ENCODE results near the gene AP3S2. TPM values are rescaled to one million over a fixed set of nuclear protein-coding genes. Genes with fewer than 3 reads are reported as not detected.

AP3S2 gene
- polyA plus RNA-seq, 1 donor (not counting 4 experiments of a cell fraction or from before 2014, with no cell fraction given) = 34.6 TPM

DNA sequence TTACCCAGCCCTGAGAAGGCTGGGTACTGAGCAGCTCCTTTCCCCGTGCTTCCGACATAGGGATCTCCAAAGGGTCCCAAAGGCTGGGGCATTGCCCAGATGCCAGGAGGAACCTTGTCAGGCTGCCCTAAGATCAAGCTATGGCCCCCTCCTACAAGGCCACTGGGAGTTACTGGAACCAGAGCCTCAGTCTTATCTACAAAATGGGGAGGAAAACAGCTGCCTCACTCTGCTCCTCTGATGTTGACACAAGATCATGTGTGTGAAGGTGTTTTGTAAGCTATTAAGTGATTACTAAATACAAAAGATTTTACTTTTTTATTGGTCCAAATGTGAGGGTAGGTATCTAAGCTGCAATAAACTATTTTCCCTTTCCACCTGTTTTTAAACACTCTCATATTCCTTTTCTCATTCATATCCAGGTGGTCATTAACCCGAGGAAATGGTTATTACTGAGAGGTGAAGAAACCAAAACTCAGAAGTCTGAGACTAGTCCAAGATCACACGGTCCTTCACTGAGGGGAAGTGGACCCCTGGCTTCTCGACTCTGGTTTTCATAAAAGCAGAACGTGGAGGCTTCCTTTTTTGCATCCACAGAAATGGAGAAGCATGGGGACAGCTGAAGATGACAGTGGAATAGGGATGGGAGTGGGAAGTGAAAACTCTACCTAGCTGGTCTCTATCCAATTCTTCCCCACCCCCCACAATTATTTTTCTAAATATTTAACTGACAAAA is 17.3 kb upstream of the AP3S2 start:
- Histone ChIP-seq H3K27ac (ENCODE audit: control insufficient read depth, insufficient read depth, low read length) (no peak overlapping the region), H3K79me2 (ENCODE audit: control insufficient read depth, insufficient read depth, low read length) (no peaks in the 10 kb centered on the region), H3K9me3 (ENCODE audit: control insufficient read depth, low read depth, low read length) (no peaks in the 10 kb centered on the region), H3K9me1 (ENCODE audit: control insufficient read depth, extremely low read depth, insufficient read depth, low read length) (no peaks in the 10 kb centered on the region), H2AFZ (ENCODE audit: control insufficient read depth, low read length) (no peak overlapping the region), H3K4me3 (ENCODE audit: control insufficient read depth in 2 of 3, extremely low read depth in 1 of 3, insufficient read depth in 2 of 3, low read depth in 1 of 3, low read length in 3 of 3) (no peak overlapping the region), H3K36me3 (ENCODE audit: control insufficient read depth in 2 of 2, extremely low read depth in 1 of 2, insufficient read depth in 2 of 2, low read length in 2 of 2) (peaks cover 3 to 4% of the 10 kb centered on the region in 2 experiments), H3K4me1 (ENCODE audit: control insufficient read depth, extremely low read depth, insufficient read depth, low read length) (peaks cover 5% of the 10 kb centered on the region), H3K4me2 (ENCODE audit: control insufficient read depth, extremely low read depth, insufficient read depth, low read depth, low read length) (no peak overlapping the region), H3K27me3 (ENCODE audit: control insufficient read depth, extremely low read depth, insufficient read depth, low read length) (no peaks in the 10 kb centered on the region), H3K9ac (ENCODE audit: control insufficient read depth, extremely low read depth, insufficient read depth, low read length) (no peak overlapping the region), H4K20me1 (ENCODE audit: control insufficient read depth, extremely low read depth, insufficient read depth, low read length) (no peaks in the 10 kb centered on the region)
- TF ChIP-seq EZH2 (IDR thresholded peaks at IDR 0.05; ENCODE audit: low read length) = no peak
- TF ChIP-seq, protein P1, sequence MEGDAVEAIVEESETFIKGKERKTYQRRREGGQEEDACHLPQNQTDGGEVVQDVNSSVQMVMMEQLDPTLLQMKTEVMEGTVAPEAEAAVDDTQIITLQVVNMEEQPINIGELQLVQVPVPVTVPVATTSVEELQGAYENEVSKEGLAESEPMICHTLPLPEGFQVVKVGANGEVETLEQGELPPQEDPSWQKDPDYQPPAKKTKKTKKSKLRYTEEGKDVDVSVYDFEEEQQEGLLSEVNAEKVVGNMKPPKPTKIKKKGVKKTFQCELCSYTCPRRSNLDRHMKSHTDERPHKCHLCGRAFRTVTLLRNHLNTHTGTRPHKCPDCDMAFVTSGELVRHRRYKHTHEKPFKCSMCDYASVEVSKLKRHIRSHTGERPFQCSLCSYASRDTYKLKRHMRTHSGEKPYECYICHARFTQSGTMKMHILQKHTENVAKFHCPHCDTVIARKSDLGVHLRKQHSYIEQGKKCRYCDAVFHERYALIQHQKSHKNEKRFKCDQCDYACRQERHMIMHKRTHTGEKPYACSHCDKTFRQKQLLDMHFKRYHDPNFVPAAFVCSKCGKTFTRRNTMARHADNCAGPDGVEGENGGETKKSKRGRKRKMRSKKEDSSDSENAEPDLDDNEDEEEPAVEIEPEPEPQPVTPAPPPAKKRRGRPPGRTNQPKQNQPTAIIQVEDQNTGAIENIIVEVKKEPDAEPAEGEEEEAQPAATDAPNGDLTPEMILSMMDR (optimal IDR thresholded peaks at IDR 0.05 in 1 of 3, IDR thresholded peaks at IDR 0.05 in 1 of 3, conservative IDR thresholded peaks at IDR 0.05 in 1 of 3; ENCODE audit: extremely low read depth in 1 of 3, insufficient read depth in 2 of 3, low read length in 3 of 3) = no peak
- DNase-seq (ENCODE audit: low read depth, low spot score) (no peak), FAIRE-seq (no peak)
- dilution Hi-C loops (cut with MboI; ENCODE audit: extremely low pct_ligation_motif_present, low sequenced_read_pairs) = no loop called here

- no peak overlapping the region for H3K9ac ChIP-seq (ENCODE audit: control insufficient read depth, extremely low read depth, insufficient read depth, low read length)
- no peaks in the 10 kb centered on the region for H3K9me3 ChIP-seq (ENCODE audit: control insufficient read depth, low read depth, low read length)
- no peaks in the 10 kb centered on the region for H4K20me1 ChIP-seq (ENCODE audit: control insufficient read depth, extremely low read depth, insufficient read depth, low read length)
- no peak overlapping the region for H3K4me2 ChIP-seq (ENCODE audit: control insufficient read depth, extremely low read depth, insufficient read depth, low read depth, low read length)
- no peak overlapping the region for H3K27ac ChIP-seq (ENCODE audit: control insufficient read depth, insufficient read depth, low read length)
- no peak overlapping the region for H2AFZ ChIP-seq (ENCODE audit: control insufficient read depth, low read length)
- no peak overlapping the region for H3K4me3 ChIP-seq (ENCODE audit: control insufficient read depth in 2 of 3, extremely low read depth in 1 of 3, insufficient read depth in 2 of 3, low read depth in 1 of 3, low read length in 3 of 3)
- DNase-seq (ENCODE audit: low read depth, low spot score) (no peak), FAIRE-seq (no peak)
- dilution Hi-C loops (cut with MboI; ENCODE audit: extremely low pct_ligation_motif_present, low sequenced_read_pairs) = no loop called here
- no peaks in the 10 kb centered on the region for H3K79me2 ChIP-seq (ENCODE audit: control insufficient read depth, insufficient read depth, low read length)
- H3K27me3 ChIP-seq (ENCODE audit: control insufficient read depth, extremely low read depth, insufficient read depth, low read length) = no peaks in the 10 kb centered on the region
- TF ChIP-seq, protein P1 (optimal IDR thresholded peaks at IDR 0.05 in 1 of 3, IDR thresholded peaks at IDR 0.05 in 1 of 3, conservative IDR thresholded peaks at IDR 0.05 in 1 of 3; ENCODE audit: extremely low read depth in 1 of 3, insufficient read depth in 2 of 3, low read length in 3 of 3) = no peak
- TF ChIP-seq EZH2 (IDR thresholded peaks at IDR 0.05; ENCODE audit: low read length) = no peak
- peaks cover 5% of the 10 kb centered on the region for H3K4me1 ChIP-seq (ENCODE audit: control insufficient read depth, extremely low read depth, insufficient read depth, low read length)
- peaks cover 3 to 4% of the 10 kb centered on the region in 2 experiments for H3K36me3 ChIP-seq (ENCODE audit: control insufficient read depth in 2 of 2, extremely low read depth in 1 of 2, insufficient read depth in 2 of 2, low read length in 2 of 2)
- no peaks in the 10 kb centered on the region for H3K9me1 ChIP-seq (ENCODE audit: control insufficient read depth, extremely low read depth, insufficient read depth, low read length)
Observed at GRCh38 chr15:89909611-89910010, 15.8 kb upstream of the AP3S2 start.
